Thoracic aorta (tissue), 2 donors: Measurements from ENCODE around the gene BRAF. TPM values are rescaled to one million over a fixed set of nuclear protein-coding genes. Genes with fewer than 3 reads are reported as not detected.
"Not testable (repeated sequence)": the region's sequence is repeated elsewhere in the genome, so short reads cannot be mapped to it uniquely, and the experiment has no call there.

Source experiments
- ATAC-seq: fragments of 150-250 bp; one replicate; pipeline ENCODE4 v1.8.0; 2017; ENCODE audit warnings: low read depth; ENCODE audit not compliant: insufficient number of reproducible peaks, low FRiP score
- DNase-seq: peaks from one replicate; pipeline ENCODE4 v3.0.0-alpha.2; 2020; ENCODE audit warnings: low spot score
- H3K27ac ChIP-seq, 2 donors: fragments of 200-600 bp; sonication (generic); 1 replicate in 1 of 2; 2 replicates in 1 of 2; pipeline ENCODE4 v1.5.1; 2016; ENCODE audit warnings: mild to moderate bottlenecking in 2 of 2, moderate library complexity in 2 of 2
- H3K27me3 ChIP-seq: fragments of 200-600 bp; sonication (generic); replicated peaks from 2 replicates; pipeline ENCODE4 v1.6.0; 2016; ENCODE audit warnings: mild to moderate bottlenecking; ENCODE audit not compliant: insufficient read depth
- H3K36me3 ChIP-seq: fragments of 200-600 bp; sonication (generic); one replicate; pipeline ENCODE4 v1.5.1; 2016
- H3K4me1 ChIP-seq, 2 donors: fragments of 200-600 bp; sonication (generic); 1 replicate in 1 of 2; 2 replicates in 1 of 2; pipeline versions ENCODE4 v1.5.1 to v1.6.0; 2016; ENCODE audit warnings: low read depth in 2 of 2, mild to moderate bottlenecking in 1 of 2; ENCODE audit not compliant: control insufficient read depth in 1 of 2
- H3K4me3 ChIP-seq: fragments of 200-600 bp; sonication (generic); 2 replicates; pipeline ENCODE4 v1.5.1; 2016; ENCODE audit warnings: mild to moderate bottlenecking
- H3K9me3 ChIP-seq: fragments of 200-600 bp; sonication (generic); 2 replicates; pipeline ENCODE4 v1.5.1; 2016
- CTCF ChIP-seq: fragments of 200-600 bp; sonication (generic); IDR thresholded peaks from one replicate; pipeline ENCODE4 v1.5.1; 2019; ENCODE audit warnings: antibody characterized with exemption
- total RNA-seq, 2 donors: library from RNA; depleted of rRNA; stranded (reverse); fragments of >200 nt; gene quantifications; one replicate each; pipeline versions ENCODE4 v1.1.0 to v1.2.3, GENCODE V29; 2016

Gene BRAF
- total RNA-seq, 2 donors from 2014 or later: 31.5 to 62.2 TPM

GRCh38 chr7:140915935-140916555 is 8.7 kb downstream of the BRAF start:
- Histone ChIP-seq H3K4me1 (peaks cover 0 to 5% of the 10 kb centered on the region in 2 donors), H3K9me3 (no peaks in the 10 kb centered on the region), H3K4me3 (no peak overlapping the region), H3K27ac (no peak overlapping the region), H3K27me3 (no peaks in the 10 kb centered on the region), H3K36me3 (no peaks in the 10 kb centered on the region)
- ATAC-seq: no peak
- no peak for DNase-seq
- no peak for TF ChIP-seq CTCF

- ATAC-seq (no peak), DNase-seq (no peak)
- Histone ChIP-seq H3K4me1 (peaks cover 0 to 5% of the 10 kb centered on the region in 2 donors), H3K36me3 (no peaks in the 10 kb centered on the region), H3K27me3 (no peaks in the 10 kb centered on the region), H3K4me3 (no peak overlapping the region), H3K9me3 (no peaks in the 10 kb centered on the region), H3K27ac (no peak overlapping the region)
- TF ChIP-seq CTCF: no peak
These were observed 10.6 kb downstream of the BRAF start for GRCh38 chr7:140914083-140914482.

- H3K36me3 ChIP-seq, ATAC-seq, DNase-seq, H3K27me3 ChIP-seq, H3K27ac ChIP-seq, H3K9me3 ChIP-seq, H3K4me3 ChIP-seq, H3K4me1 ChIP-seq: not testable (repeated sequence)
These were observed 11.2 kb downstream of the BRAF start for GRCh38 chr7:140913596-140913928.

GRCh38 chr7:140911746-140912145 is 13.0 kb downstream of the BRAF start:
- ATAC-seq: no peak
- peaks cover 0 to 5% of the 10 kb centered on the region in 2 donors for H3K4me1 ChIP-seq
- TF ChIP-seq CTCF: no peak

GRCh38 chr7:140909476-140910161 is 15.1 kb downstream of the BRAF start:
- H3K4me1 ChIP-seq: peaks cover 0 to 5% of the 10 kb centered on the region in 2 donors
- no peak overlapping the region for H3K4me3 ChIP-seq
- ATAC-seq: no peak
- no peak for TF ChIP-seq CTCF
- no peak for DNase-seq
- no peaks in the 10 kb centered on the region for H3K36me3 ChIP-seq
- H3K27me3 ChIP-seq: no peaks in the 10 kb centered on the region
- no peak overlapping the region for H3K27ac ChIP-seq
- no peaks in the 10 kb centered on the region for H3K9me3 ChIP-seq

More at GRCh38 chr7:140911746-140912145, 13.0 kb downstream of the BRAF start:
- Histone ChIP-seq H3K27ac (no peak overlapping the region), H3K36me3 (no peaks in the 10 kb centered on the region), H3K4me3 (no peak overlapping the region), H3K9me3 (no peaks in the 10 kb centered on the region), H3K27me3 (no peaks in the 10 kb centered on the region)
- no peak for DNase-seq

GRCh38 chr7:140908361-140908760 is 16.4 kb downstream of the BRAF start:
- H3K9me3 ChIP-seq: no peaks in the 10 kb centered on the region
- no peak overlapping the region for H3K27ac ChIP-seq
- no peaks in the 10 kb centered on the region for H3K36me3 ChIP-seq
- ATAC-seq (no peak), DNase-seq (no peak)
- H3K4me1 ChIP-seq: no peaks in the 10 kb centered on the region
- TF ChIP-seq CTCF: no peak
- H3K27me3 ChIP-seq: no peaks in the 10 kb centered on the region
- H3K4me3 ChIP-seq: no peak overlapping the region
